HG02973 (cell line): Measurements from ENCODE around the gene ZBTB16.

Experiments used
- ATAC-seq: cut with Tn5 transposase; IDR thresholded peaks from one replicate; pipeline ENCODE4 v1.9.1; 2021; ENCODE audit warnings: moderate library complexity; ENCODE audit not compliant: unreplicated experiment

Gene ZBTB16

DNA sequence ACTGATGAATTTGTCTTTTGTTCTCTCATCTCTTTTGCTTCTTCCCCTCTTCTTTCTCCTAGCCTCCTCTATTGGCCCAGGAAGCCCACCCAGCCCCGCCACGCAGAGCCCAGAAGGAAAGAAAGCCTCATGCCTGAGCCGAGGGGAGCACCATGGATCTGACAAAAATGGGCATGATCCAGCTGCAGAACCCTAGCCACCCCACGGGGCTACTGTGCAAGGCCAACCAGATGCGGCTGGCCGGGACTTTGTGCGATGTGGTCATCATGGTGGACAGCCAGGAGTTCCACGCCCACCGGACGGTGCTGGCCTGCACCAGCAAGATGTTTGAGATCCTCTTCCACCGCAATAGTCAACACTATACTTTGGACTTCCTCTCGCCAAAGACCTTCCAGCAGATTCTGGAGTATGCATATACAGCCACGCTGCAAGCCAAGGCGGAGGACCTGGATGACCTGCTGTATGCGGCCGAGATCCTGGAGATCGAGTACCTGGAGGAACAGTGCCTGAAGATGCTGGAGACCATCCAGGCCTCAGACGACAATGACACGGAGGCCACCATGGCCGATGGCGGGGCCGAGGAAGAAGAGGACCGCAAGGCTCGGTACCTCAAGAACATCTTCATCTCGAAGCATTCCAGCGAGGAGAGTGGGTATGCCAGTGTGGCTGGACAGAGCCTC, 3.8 kb downstream of the ZBTB16 start:
- ATAC-seq = no peak

DNA sequence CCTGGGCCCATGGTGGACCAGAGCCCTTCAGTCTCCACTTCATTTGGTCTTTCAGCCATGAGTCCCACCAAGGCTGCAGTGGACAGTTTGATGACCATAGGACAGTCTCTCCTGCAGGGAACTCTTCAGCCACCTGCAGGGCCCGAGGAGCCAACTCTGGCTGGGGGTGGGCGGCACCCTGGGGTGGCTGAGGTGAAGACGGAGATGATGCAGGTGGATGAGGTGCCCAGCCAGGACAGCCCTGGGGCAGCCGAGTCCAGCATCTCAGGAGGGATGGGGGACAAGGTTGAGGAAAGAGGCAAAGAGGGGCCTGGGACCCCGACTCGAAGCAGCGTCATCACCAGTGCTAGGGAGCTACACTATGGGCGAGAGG, 4.3 kb downstream of the ZBTB16 start:
- ATAC-seq = no peak

DNA sequence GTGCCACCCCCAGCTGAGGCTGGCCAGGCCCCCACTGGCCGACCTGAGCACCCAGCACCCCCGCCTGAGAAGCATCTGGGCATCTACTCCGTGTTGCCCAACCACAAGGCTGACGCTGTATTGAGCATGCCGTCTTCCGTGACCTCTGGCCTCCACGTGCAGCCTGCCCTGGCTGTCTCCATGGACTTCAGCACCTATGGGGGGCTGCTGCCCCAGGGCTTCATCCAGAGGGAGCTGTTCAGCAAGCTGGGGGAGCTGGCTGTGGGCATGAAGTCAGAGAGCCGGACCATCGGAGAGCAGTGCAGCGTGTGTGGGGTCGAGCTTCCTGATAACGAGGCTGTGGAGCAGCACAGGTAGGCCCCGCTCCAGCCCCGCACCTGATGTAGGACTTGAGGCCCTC, 4.7 kb downstream of the ZBTB16 start:
- ATAC-seq = no peak

DNA sequence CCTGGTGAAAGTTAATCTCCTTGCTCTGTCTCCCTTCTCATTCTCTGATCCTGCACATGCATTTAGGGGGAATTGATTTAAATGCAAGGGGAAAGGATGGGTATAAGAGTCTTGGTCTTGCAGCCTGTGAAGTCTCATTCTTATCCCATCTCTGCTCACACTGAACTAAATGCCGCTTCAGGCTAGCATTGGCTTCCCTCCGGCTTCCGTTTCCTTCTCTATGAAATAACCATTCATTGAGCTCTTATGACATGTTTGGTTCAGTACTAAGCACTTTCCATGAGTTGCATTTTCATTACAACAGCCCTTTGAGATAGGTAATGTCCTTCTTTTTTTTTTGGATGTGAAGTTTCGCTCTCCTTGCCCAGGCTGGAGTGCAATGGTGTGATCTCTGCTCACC, 5.6 kb downstream of the ZBTB16 start:
- no peak for ATAC-seq

DNA sequence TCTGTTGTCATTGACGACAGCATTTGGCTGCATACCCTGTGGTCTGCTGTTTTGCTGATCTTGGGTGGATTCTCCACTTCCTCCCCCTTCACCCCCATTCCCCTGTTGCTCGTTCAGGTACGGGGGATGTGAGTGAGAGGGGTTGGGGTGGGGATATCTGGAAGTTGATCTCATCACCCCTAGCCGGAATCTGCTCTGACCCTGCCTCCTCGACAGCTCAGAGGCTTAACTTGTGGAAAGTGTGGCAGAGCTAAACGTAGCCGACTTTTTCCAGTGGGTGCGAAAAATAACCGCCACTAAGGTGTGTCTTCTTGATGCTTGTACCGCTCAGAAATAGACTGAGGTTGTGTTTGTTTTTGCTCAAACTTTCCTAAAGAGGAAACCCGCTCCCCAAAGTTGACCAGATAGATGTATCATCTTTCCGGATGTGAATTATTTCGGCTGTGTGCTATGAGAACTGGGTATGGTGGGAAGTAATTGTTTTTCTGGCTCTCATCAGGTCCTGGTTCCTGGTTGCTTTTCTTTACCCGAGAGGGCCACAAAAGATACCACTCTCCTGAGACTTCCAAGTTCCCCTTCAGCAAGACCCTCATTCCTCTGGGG, 6.6 kb downstream of the ZBTB16 start:
- ATAC-seq = no peak

DNA sequence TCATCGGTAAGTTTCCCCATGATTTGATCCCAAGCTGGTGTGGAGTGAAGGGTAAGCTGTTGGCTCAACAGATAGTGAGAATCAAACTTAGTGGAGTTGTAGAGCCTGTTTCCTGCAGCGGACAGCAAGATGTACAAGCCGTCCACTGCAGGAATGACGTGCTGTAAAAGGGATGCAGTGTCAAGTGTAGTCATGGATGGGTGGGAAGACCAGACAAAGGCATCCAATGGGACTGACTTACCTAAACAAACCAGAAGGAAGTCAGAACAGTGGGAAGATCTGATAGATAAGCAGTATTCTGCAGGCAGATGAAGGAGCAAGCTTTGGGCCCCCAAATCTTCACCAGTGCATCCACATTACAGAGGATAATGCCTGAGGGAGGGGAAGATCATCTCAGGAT, 8.8 kb downstream of the ZBTB16 start:
- no peak for ATAC-seq

DNA sequence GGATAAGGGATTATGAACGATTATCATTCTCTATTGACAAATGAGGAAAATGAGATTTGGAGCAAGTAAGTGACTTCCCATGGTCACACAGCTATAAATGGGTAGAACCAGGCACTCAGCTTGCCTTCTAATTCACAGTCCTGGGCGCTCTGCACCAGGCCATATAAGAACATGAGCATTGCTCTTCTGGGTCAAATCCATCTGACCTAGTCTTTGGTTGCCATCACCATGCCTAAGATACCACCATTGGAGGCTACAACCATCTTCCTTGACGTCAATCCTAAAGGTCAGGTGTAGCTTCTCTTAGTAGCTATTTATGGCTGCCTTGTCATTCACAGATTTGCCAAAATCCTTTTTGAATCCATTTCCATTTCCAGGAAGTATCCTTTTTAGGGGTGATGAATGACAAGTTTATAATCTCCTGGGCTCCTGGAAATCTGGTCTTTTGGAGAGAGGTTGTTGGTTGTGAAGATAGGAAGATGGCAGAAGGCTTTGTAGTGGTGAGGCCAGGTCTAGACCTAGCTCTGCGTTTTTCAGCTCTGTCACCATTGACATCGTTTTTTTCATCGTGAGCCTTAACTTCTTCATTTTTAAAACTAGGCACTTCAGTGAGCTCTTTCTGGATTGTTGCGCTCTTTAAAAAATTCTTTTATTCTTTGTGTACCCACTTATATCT, 11.1 kb downstream of the ZBTB16 start:
- ATAC-seq = no peak

DNA sequence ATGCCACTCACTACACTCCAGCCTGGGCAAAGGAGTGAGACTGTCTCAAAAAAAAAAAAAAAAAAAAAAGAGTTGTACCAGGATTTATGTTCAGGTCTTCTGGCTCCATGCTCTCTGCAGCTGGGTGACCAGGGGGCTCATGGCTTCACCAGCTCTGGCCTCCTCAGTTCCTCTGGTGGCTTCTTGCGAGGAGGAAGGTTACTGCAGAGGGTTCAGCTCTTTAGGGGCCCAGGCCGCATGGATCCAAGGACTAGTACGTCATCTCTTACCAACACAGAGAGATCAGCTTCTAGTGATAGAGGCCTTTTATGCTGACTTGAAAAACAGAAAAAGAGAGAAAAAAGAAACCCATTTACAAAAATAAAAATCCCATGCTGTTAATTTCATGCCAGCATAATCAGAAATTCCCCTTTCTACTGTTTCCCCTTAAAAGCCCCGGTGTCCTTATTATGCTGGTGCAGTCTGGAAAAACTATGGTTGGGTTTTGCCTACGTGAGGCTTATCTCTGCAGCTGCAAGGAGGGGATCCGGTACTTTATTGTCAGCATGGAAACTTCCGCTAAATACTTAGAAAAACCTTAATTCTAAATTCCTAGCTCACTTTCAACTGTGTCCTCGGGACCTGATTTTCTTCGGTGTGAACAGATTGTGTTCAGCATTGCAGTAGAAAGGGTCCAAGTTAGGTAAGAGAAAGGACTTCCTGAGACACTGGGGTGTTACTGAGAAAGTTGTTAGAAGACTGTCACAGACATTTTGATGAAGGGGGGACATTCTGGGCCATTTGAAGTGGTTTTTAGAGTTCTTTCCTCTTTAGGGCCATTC, 13.7 kb downstream of the ZBTB16 start:
- ATAC-seq = no peak

DNA sequence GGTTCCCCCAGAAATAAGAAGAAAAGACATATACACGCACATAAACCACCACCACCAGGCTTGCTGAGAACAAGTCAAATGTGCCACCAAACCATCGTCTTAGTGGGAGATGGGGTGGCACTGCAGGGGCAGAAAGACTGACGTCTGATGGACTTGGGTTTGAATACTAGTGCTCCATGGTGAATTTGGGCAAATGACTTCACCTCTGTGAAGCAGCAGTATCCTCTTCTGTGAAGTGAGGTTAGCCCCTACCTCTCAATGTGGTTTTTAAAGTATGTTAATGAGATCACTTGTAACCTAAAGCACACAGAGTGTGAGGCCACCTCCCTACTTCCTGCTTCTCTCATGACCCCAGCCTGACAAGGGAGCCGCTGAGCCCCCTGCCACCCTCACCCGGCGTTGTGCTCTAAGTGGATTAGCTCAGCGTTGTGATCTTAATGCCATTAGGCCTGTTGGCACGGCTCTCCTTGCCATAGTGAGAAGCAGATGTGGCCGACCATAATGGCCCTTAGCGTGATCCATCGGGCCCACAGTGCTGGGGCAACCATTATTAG, 14.4 kb downstream of the ZBTB16 start:
- ATAC-seq = no peak

DNA sequence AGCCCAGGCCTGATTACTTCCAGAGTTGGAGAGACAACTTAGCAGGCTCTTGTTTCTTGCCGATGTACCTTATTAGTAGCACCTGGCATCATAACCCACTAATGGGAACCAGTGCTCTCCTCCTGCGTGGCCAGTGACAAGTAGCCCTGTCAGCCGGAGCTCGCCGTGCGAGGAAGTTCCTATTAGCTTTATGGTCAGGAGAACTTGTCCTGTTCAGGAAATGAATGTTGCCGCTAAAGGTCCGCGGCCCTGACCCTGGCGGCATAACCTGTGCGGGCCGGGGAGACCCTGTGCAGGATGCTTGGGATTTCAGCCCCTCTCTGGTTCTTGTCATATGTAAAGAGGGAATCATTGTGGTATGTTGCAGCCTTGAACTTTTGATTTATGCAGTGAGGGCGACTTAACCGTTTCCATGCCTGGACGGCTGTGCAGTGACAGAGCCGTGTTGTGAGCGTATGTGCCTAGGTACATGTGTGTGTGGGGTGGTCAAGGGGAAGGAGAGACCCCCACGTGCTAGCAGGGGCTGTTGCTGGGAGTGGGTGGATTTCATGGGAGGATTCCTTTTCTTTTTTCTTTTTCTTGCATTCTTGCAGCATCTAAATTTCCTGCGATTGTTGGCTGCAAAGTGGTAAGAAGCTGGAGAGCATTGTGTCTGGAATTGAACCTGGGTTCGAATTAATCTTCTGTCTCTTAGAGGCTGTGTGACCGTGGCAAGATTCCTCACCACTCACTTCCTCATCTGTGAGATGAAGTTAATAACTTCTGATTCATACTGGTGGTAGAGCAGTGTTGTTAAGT, 15.2 kb downstream of the ZBTB16 start:
- no peak for ATAC-seq

DNA sequence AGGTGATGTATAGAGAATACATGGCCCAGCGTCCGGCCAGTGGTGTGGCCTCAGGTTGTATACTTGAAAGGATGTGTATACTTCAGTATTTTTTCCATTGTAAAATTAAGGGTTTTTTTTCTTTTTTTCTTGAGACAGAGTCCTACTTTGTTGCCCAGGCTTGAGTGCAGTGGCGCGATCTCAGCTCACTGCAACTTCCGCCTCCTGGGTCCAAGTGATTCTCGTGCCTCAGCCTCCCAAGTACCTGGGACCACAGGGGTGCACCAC, 15.8 kb downstream of the ZBTB16 start:
- ATAC-seq = no peak

DNA sequence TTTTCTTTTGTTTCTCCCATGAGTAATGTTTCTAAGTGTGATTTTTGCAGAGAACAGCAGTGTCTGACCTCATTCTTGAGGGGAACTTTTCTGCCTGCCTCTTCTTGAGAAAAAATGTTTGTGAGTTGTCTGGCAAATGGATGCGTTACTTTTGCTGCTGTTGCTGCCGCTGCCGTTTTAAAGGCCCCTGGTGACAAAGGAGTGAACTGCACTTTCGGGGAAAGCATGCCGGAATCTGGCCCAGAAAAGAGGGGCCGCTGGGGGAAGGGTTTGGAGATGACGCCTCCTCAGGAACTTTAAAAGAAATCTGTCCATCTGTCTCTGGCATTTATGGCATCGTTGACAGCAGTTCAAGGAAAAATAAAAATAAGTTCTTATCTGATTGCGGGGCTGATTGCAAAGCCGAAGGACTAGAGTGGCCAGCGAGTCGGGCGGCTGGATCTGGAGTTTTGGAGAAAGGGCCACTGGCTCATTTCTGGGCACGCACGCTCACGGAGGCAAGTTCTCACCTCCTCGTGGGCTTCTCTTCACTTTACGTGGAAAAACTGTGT, 16.5 kb downstream of the ZBTB16 start:
- no peak for ATAC-seq

DNA sequence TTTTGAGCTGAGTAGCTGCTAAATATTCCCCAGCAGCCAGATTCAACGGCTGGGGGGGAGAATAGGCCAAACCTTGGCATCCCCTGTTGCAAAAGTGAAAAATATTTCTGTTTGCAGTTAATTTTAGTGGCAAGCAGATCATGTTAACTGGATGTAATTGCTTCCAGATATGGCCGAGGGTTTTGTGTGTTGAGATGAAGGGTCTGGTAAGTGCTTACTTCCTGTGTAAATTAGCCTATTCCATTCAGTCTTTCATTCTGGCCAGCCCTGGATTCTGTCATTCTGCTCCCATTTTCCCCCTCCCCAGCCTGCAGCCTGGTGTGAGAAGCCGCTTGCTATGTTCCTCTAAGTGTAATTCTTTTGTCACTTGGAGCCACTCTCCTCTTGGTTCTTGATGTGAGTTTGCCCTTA, 17.4 kb downstream of the ZBTB16 start:
- ATAC-seq = no peak

DNA sequence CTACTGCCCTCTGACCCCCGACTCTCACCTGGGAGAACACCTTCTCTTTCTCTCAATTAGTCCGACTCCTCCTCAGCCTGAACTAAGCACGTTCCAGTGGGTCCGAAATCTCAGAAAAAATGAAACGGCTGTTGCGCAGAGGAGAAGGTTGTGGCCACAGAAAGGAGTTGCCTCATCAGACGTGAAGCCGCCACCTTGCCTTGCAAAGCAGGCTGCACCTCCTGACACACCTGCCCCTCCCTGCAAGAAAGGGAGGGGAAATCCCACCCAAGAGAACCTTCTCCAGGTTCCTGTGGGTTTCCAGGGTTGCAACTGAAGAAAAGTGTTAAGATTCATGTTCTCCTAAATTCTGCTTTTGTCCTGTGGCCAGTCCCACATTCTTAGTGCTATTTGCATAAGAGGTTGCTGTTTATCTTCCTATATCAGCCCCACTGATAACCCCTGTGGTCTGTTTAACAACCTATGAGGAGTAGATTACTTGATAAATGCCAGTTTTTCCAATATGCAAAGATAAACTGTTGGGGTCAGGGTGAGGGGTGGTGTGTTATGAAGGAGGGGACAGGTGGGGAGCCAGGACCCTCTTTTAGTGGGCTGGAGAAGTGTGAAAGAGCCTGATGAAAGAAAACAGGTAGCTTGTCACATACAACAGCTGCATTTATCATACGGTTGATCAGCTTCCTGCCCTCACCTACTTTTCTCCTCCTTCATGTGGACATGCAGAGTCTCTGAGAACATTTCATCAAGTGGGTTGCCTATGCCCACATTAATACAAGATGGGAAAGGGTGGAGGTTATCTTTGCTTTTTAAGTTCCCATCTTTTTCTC, 18.2 kb downstream of the ZBTB16 start:
- no peak for ATAC-seq

DNA sequence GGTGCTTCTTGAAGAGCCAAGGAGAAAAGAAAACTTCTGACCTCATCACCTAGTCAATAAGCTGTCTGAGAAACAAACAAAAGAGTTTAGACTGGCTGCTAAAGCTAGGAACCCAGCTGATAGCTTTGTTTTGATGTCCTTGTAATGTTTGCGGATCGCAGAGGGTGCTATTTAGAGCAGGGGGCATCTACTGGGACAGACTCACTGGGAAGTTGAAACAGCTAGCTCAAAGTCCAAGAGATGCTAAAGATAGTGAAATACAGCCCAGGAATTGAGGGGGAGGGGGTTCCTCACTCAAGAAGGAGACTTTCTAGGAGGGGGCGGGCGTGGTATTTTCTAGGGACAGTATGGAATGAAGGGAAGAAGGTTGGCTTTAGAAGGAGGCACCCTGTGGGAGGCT, 18.9 kb downstream of the ZBTB16 start:
- ATAC-seq = no peak

DNA sequence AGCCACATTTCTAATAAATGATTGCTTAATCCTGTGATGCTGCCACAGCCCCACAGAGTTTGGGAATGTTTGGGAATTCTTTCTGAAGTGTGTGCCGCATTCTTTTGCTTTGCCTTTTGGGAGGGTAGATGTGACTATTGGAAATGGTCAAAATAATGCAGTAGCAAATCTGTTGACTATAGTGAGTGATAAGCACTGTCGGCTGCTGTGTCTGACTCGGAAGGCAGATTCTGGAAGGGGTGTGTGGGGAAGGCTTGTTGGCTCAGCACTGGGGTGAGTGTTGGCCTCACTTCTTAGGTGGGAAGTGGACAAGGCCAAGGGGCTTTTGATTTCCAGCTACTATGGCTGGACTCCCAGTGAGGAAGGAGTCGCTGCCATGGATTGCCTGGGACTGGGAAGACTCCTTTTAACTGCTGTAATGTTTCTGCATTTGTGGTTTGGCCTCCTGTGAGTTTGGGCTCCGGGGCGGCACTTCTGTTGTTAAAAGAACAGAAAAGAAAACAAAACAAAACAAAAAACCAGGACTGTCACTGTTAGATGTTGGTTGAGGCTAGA, 20.1 kb downstream of the ZBTB16 start:
- ATAC-seq = no peak

DNA sequence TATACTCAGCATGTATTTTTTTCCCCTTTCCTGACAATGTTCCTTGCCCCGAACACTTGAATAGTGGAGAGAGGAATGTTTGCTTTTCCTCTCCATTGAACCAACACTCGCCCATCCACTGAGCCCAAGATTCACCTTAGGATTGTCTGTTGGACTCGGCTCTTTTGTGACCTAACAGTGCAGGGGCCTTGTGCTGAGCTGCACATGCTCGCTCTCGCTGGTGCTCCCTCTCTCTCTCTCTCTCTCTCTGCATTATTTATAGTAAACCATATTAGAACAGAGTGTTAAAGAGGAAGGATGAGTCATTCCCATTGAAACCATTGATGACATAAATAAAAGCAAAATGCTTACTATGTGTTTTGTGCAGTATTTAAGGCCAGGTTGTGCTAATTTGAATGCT, 20.7 kb downstream of the ZBTB16 start:
- ATAC-seq = no peak

DNA sequence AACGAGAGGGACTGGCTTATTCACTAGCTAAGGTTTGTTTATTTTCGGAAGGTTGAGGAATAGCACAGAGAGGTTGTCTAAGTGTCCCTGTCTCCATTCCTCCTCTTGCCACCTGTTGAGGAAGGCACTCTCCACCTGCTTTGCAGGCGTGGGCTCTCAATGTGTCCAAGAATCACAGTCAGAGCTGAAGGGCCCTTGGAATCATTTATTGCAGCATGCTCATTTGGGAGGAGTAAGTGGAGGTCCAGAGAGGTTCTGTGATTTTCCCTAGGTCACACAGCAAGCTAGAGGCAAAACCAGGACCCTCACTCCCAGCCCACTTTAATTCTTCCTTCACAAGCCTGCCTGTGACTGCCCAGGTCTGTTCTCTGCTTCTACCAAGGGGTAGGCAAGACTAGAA, 21.3 kb downstream of the ZBTB16 start:
- no peak for ATAC-seq

DNA sequence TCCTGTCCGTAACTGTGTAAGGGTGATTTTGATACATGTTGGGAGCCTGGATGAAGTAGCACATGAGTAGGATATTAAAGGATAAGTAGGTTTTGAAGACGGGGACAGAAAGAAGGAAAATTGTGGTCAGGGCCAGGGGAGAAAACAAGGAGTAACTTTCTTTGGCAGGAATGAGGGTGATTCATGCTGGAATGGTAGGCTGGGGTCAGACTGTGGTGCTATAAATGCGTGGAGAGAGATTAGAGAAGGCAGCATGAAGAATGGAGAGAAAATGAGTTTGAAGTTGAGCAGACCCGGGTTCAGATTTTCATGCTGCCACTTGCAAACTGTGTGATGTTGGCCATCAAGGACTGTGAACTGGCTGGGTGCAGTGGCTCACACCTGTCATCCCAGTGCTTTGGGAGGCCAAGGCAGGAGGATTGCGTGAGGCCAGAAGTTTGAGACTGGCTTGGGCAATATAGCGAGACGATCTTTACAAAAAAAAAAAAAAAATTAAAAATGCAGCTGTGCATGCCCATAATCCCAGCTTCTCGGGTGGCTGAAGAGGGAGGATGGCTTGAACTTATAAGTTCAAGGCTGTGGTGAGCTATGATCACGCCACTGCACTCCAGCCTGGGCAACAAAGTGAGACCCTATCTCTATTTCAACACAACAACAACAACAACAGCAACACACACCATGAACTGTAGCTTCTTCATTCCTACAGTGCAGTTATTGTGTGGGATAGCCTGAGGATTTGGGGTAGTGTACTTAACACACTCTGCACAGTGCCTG, 22.3 kb downstream of the ZBTB16 start:
- no peak for ATAC-seq
